Esophagus muscularis mucosa (tissue), 4 donors: Measurements from ENCODE around the gene HSPA12B.

Experiments
- CTCF ChIP-seq, 3 experiments: fragments of 200-600 bp in 2 of 3; fragments of 450-650 bp in 1 of 3; sonication (generic) in 2 of 3; IDR thresholded peaks; one replicate each; pipeline ENCODE4 v1.5.1; 2017 to 2019; ENCODE audit warnings: antibody characterized with exemption in 3 of 3, mild to moderate bottlenecking in 2 of 3, moderate library complexity in 1 of 3
- EP300 ChIP-seq: sonication (generic); formaldehyde crosslinking; IDR thresholded peaks from one replicate; pipeline ENCODE4 v1.6.1; 2017; ENCODE audit warnings: antibody characterized with exemption
- POLR2A ChIP-seq: fragments of 450-650 bp; IDR thresholded peaks from one replicate; pipeline ENCODE4 v1.6.1; 2017; ENCODE audit warnings: antibody characterized with exemption, moderate library complexity, mild to moderate bottlenecking, low read depth
- POLR2AphosphoS5 ChIP-seq, 2 donors: sonication (generic); formaldehyde crosslinking; IDR thresholded peaks; one replicate each; pipeline ENCODE4 v1.6.1; 2017; ENCODE audit warnings: antibody characterized with exemption in 2 of 2

- TF ChIP-seq CTCF (IDR thresholded peaks at IDR 0.05) (no peak), POLR2A (no peak), POLR2AphosphoS5 (IDR thresholded peaks at IDR 0.05) (no peak), EP300 (no peak)
Measured at GRCh38 chr20:3729378-3729777, 3.1 kb upstream of the HSPA12B start.
